Measurements from ENCODE around the gene HSD11B2. TPM values are rescaled to one million over a fixed set of nuclear protein-coding genes. Genes with fewer than 3 reads are reported as not detected.
A peak's percentile ranks its signal among the peaks of the same experiment; 100 is the strongest.

Gene HSD11B2
- total RNA-seq, 1 donor from 2014 or later: 3.6 TPM

DNA sequence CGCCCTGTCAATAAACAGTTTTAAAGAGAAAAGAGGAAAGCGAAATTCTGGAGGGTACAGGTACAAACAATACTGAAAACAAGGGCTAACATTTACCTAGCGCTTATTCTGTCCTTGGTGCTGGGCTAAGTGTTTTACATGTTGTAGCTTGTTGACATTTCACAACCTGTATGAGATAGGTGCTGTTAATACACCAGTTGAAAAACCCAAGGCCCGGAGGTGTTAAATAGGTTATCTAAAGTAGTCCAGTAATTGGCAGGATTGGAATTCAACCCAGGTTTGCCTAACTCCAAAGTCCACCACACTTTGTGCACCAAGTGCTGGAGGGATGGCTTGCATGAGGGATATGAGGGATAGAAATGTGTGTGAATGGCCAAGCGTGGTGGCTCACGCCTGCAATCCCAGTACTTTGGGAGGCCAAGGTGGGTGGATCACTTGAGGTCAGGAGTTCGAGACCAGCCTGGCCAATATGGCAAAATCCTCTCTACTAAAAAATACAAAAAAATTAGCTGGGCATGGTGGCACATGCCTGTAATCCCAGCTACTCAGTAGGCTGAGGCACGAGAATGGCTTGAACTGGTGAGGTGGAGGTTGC, 47.1 kb downstream of the HSD11B2 start:
- no peak for DNase-seq (ENCODE audit: low spot score)
- H3K36me3 Mint-ChIP-seq (ENCODE audit: low read depth): peaks cover 5% of the 10 kb centered on the region
- no peaks in the 10 kb centered on the region for H3K27me3 Mint-ChIP-seq (ENCODE audit: insufficient read depth)
- peaks cover 17% of the 10 kb centered on the region for H3K4me1 Mint-ChIP-seq (ENCODE audit: low read depth)
- intact Hi-C loops (cut with micrococcal nuclease): no loop called here
- H3K4me3 Mint-ChIP-seq: peak overlapping the region; percentile 3
- no peak overlapping the region for H3K27ac Mint-ChIP-seq
- H3K9me3 Mint-ChIP-seq: no peaks in the 10 kb centered on the region

- Mint-ChIP-seq H3K4me1 (ENCODE audit: low read depth) (peaks cover 17% of the 10 kb centered on the region), H3K4me3 (peak within 1 kb of the TSS; percentile 89), H3K36me3 (ENCODE audit: low read depth) (peaks cover 6% of the 10 kb centered on the region), H3K27ac (peak within 1 kb of the TSS; percentile 97), H3K27me3 (ENCODE audit: insufficient read depth) (no peaks in the 10 kb centered on the region), H3K9me3 (no peaks in the 10 kb centered on the region)
- intact Hi-C loops (cut with micrococcal nuclease): loop anchor here (1.0 to 2.0 kb wide), 14 partner anchors 13 to 601 kb away; partner anchors contain the start of genes ACD, CARMIL2, CENPT and CTCF
- DNase-seq (ENCODE audit: low spot score): peak; percentile 99
Measured at GRCh38 chr16:67480833-67481560, 50.1 kb downstream of the HSD11B2 start, which contains the start of gene ATP6V0D1. ATP6V0D1 (minus strand) TSS chr16:67481157; CDS start chr16:67481086, 71 bp downstream.

- Mint-ChIP-seq H3K27ac (peak overlapping the region; percentile 97), H3K4me3 (peak overlapping the region; percentile 89), H3K27me3 (ENCODE audit: insufficient read depth) (no peaks in the 10 kb centered on the region), H3K36me3 (ENCODE audit: low read depth) (peaks cover 6% of the 10 kb centered on the region), H3K4me1 (ENCODE audit: low read depth) (peaks cover 17% of the 10 kb centered on the region), H3K9me3 (no peaks in the 10 kb centered on the region)
- intact Hi-C loops (cut with micrococcal nuclease): loop anchor here (1.0 to 2.0 kb wide), 14 partner anchors 13 to 601 kb away; partner anchors contain the start of genes ACD, CARMIL2, CENPT and CTCF
- DNase-seq (ENCODE audit: low spot score): peak; percentile 44
Measured at GRCh38 chr16:67481561-67482232, 50.8 kb downstream of the HSD11B2 start.

- peaks cover 6% of the 10 kb centered on the region for H3K36me3 Mint-ChIP-seq (ENCODE audit: low read depth)
- intact Hi-C loops (cut with micrococcal nuclease): no loop called here
- H3K4me3 Mint-ChIP-seq: peak overlapping the region; percentile 89
- no peak for DNase-seq (ENCODE audit: low spot score)
- no peaks in the 10 kb centered on the region for H3K27me3 Mint-ChIP-seq (ENCODE audit: insufficient read depth)
- peaks cover 17% of the 10 kb centered on the region for H3K4me1 Mint-ChIP-seq (ENCODE audit: low read depth)
- no peaks in the 10 kb centered on the region for H3K9me3 Mint-ChIP-seq
- peak overlapping the region; percentile 97 for H3K27ac Mint-ChIP-seq
Measured at GRCh38 chr16:67482233-67482924, 51.5 kb downstream of the HSD11B2 start.

DNA sequence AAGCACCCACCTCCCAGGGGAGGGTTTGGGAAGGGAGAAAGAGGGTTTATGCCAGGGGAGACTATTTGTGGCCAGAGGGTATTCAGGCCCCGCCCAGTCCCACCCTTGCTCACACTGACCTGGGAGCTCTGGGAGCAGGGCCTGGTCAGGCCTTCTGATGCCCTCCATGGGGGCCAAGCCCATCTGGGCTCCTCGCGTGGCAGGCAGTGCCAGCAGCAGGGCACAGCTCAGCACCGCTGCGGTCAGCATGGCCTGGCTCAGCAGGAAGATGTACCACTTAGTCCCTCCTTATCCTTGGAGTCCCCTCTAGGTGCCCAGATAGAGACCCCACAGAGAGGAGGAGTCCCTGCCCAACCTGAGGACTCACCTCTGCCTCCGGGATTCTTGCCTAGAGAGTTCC, 52.2 kb downstream of the HSD11B2 start, which contains the start of gene AGRP:
Gene AGRP, minus strand, starts transcription at position 398 of the 400 bp plus-strand sequence. Its CDS starts 149 bp downstream, at position 249.
- intact Hi-C loops (cut with micrococcal nuclease): no loop called here
- no peaks in the 10 kb centered on the region for H3K27me3 Mint-ChIP-seq (ENCODE audit: insufficient read depth)
- H3K4me1 Mint-ChIP-seq (ENCODE audit: low read depth): peaks cover 22% of the 10 kb centered on the region
- peaks cover 6% of the 10 kb centered on the region for H3K36me3 Mint-ChIP-seq (ENCODE audit: low read depth)
- no peaks in the 10 kb centered on the region for H3K9me3 Mint-ChIP-seq
- DNase-seq (ENCODE audit: low spot score): no peak
- H3K27ac Mint-ChIP-seq: peak within 1 kb of the TSS; percentile 97
- peak within 1 kb of the TSS; percentile 89 for H3K4me3 Mint-ChIP-seq

DNA sequence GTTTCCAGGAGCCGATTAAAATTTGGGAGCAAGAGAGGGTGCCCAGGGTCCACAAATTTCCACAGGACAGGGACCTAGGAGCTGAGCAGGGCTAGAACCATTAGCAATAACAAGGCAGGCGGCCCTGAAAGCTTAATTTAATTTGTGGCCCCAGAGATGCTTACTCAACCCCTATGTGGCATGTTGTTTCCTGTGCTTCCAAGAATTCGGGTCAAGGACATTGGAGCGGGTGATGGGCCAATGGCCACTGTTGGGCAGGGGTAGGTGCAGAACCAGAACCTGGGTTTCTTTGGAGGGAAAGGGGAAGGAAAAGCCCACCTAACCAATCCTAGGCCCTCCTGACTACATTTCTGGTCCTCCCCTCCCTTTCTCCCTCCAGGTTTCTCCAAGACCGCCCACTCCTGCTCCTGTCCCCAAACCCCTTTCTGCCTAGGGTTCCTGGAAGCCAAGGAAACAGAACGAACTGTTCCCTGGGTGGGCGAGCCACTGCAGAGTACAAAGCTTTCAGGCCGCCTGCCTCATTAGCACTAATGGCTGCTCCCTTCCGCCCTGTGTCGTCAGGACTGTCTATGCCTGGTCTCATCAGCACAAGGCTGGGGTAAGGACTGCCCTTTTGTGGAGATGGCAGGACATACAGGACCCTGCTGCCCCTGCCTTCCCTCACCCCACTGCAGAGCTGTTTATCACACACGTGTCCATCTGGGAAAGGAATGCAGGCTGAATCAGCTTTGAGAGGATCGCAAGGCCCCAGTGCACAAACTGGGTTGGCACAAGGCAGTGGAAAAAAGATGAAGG, 53.0 kb downstream of the HSD11B2 start:
- Mint-ChIP-seq H3K9me3 (no peaks in the 10 kb centered on the region), H3K4me3 (peak overlapping the region; percentile 30)
- intact Hi-C loops (cut with micrococcal nuclease): no loop called here

DNA sequence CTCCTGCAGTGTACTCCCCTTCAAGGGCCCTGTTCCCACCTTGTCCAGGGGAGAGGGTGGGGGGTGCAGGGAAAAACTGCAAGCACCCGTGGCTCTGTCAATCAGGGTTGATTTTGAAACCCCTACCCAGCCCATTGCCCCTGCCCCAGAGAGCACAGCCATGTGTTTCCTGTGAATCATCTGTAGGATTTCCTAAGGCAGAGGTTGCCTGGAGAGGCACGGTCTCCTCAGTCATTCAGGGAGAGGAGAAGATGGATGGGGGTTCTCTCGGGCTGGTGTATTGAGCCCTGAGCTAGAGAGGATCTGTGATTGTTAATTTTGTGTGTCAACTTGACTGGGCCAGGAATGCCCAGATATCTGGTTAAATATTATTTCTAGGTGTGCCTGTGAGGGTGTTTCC, 55.9 kb downstream of the HSD11B2 start:
- no peak overlapping the region for H3K4me3 Mint-ChIP-seq
- intact Hi-C loops (cut with micrococcal nuclease): no loop called here
- H3K36me3 Mint-ChIP-seq (ENCODE audit: low read depth): peaks cover 7% of the 10 kb centered on the region
- H3K27me3 Mint-ChIP-seq (ENCODE audit: insufficient read depth): no peaks in the 10 kb centered on the region
- no peak for DNase-seq (ENCODE audit: low spot score)
- no peaks in the 10 kb centered on the region for H3K9me3 Mint-ChIP-seq
- H3K27ac Mint-ChIP-seq: no peak overlapping the region
- peaks cover 21% of the 10 kb centered on the region for H3K4me1 Mint-ChIP-seq (ENCODE audit: low read depth)

More for the DNA sequence above, 53.0 kb downstream of the HSD11B2 start:
- peaks cover 6% of the 10 kb centered on the region for H3K36me3 Mint-ChIP-seq (ENCODE audit: low read depth)
- no peaks in the 10 kb centered on the region for H3K27me3 Mint-ChIP-seq (ENCODE audit: insufficient read depth)
- H3K4me1 Mint-ChIP-seq (ENCODE audit: low read depth): peaks cover 24% of the 10 kb centered on the region
- peak overlapping the region; percentile 61 for H3K27ac Mint-ChIP-seq
- DNase-seq (ENCODE audit: low spot score): no peak

Other genes starting within 250 kb of the HSD11B2 start
- 45.5 and 48.2 TPM in 2 replicates for gene MATCAP1, start 247.2 kb upstream of the HSD11B2 start, total RNA-seq
- 0.34 TPM in 1 of 2 replicates, not detected in the other for gene EXOC3L1, start 241.0 kb upstream of the HSD11B2 start, total RNA-seq
- gene E2F4, start 239.0 kb upstream of the HSD11B2 start, total RNA-seq: 174 and 181 TPM in 2 replicates
- 8.5 and 9.0 TPM in 2 replicates for gene ELMO3, start 232.0 kb upstream of the HSD11B2 start, total RNA-seq
- 68.5 and 72.4 TPM in 2 replicates for gene TMEM208, start 204.0 kb upstream of the HSD11B2 start, total RNA-seq
- gene FHOD1, start 183.6 kb upstream of the HSD11B2 start, total RNA-seq: 116 and 119 TPM in 2 replicates
- gene SLC9A5, start 182.1 kb upstream of the HSD11B2 start, total RNA-seq: 5.1 TPM in 2 replicates
- 39.6 and 42.3 TPM in 2 replicates for gene PLEKHG4, start 151.6 kb upstream of the HSD11B2 start, total RNA-seq
- gene KCTD19, start 104.4 kb upstream of the HSD11B2 start, total RNA-seq: 0.22 and 0.62 TPM in 2 replicates
- gene LRRC36, start 104.3 kb upstream of the HSD11B2 start, total RNA-seq: 0.22 and 0.23 TPM in 2 replicates
- gene TPPP3, start 37.6 kb upstream of the HSD11B2 start, total RNA-seq: not detected in 2 replicates
- gene ZDHHC1, start 14.6 kb upstream of the HSD11B2 start, total RNA-seq: 0.76 and 0.88 TPM in 2 replicates
- gene ATP6V0D1, start 50.0 kb downstream of the HSD11B2 start, total RNA-seq: 37.7 and 41.5 TPM in 2 replicates
- not detected in 2 replicates for gene AGRP, start 52.4 kb downstream of the HSD11B2 start, total RNA-seq
- gene RIPOR1, start 97.7 kb downstream of the HSD11B2 start, total RNA-seq: 26.3 and 27.1 TPM in 2 replicates
- 64.7 and 67.6 TPM in 2 replicates for gene CTCF, start 131.4 kb downstream of the HSD11B2 start, total RNA-seq
- 228 and 238 TPM in 2 replicates for gene CARMIL2, start 214.0 kb downstream of the HSD11B2 start, total RNA-seq
- 56.7 and 59.1 TPM in 2 replicates for gene ACD, start 229.1 kb downstream of the HSD11B2 start, total RNA-seq
- gene PARD6A, start 229.8 kb downstream of the HSD11B2 start, total RNA-seq: 13.4 and 16.1 TPM in 2 replicates
- 11.0 and 11.8 TPM in 2 replicates for gene ENKD1, start 235.6 kb downstream of the HSD11B2 start, total RNA-seq
- gene C16orf86, start 235.7 kb downstream of the HSD11B2 start, total RNA-seq: 0.86 and 1.4 TPM in 2 replicates

All from activated T-helper 1 cell treated with anti-CD3 and anti-CD28 coated beads, Interleukin-12 subunit alpha, Interleukin-12 subunit beta, Interleukin-2, Interleukin-4 antibody, amounts not matched to agents 30 ng/mL and 10 ng/mL and 1 ng/mL, durations not matched to agents 14 hours and 24 hours and 36 hours (primary cell).